ENCODE results near the gene CTSK.

The CTSK gene

DNA sequence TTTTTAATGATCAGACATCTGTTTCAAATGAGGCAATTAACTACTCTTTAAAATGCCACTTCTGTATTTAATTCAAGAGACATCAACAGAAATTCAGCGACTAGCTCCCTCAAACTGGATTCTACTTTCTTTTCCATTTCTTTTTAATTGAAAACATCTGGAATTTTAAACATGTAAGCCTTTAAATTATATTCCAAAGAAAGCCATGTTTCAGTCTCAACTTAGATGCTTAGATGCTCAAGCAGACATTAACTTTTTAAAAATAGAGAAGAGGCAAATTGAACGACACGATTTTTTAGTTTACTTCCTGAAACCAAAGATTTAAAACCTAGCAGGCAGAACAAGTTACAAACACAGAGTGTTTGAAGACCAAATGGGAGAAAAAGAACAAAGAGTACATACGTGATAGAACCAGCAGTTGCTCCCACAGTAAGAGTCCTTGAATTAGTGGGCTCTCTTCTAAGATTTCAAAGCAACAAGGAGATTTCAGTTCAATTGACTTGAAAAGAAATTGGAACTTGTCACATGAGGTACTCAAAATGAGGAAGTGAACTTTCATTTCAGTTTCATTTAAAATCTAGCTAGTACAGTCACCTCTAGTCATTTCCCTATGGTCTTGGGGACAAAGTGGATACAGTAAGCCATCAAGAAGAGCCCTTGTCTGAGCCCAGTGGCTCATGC is 42.6 kb downstream of the CTSK start, which contains the start of gene CTSS:
CTSS (minus strand) TSS at position 483 of the 681 bp plus-strand sequence. CDS start 1,015 bp downstream, outside the sequence.
- no peak for DNase-seq
- no peaks in the 10 kb centered on the region for H3K9me3 ChIP-seq (ENCODE audit: control insufficient read depth, low read length)
- peak within 1 kb of the TSS; percentile 53 for H3K27ac ChIP-seq (ENCODE audit: insufficient read depth, low read length, poor library complexity, severe bottlenecking)
- peak within 1 kb of the TSS; percentile 58 for H3K4me3 ChIP-seq (ENCODE audit: insufficient read depth, low read depth, low read length, poor library complexity, severe bottlenecking)
- H3K27me3 ChIP-seq (replicated peaks; ENCODE audit: control insufficient read depth, insufficient read depth, low read length, poor library complexity, severe bottlenecking): no peaks in the 10 kb centered on the region
- peaks cover 24% of the 10 kb centered on the region for H3K4me1 ChIP-seq (ENCODE audit: control insufficient read depth, insufficient read depth, low read length, poor library complexity, severe bottlenecking)
- H3K36me3 ChIP-seq (ENCODE audit: control insufficient read depth, insufficient read depth, low read length): peaks cover 2% of the 10 kb centered on the region

- peaks cover 24% of the 10 kb centered on the region for H3K4me1 ChIP-seq (ENCODE audit: control insufficient read depth, insufficient read depth, low read length, poor library complexity, severe bottlenecking)
- peaks cover 5% of the 10 kb centered on the region for H3K36me3 ChIP-seq (ENCODE audit: control insufficient read depth, insufficient read depth, low read length)
- H3K27me3 ChIP-seq (replicated peaks; ENCODE audit: control insufficient read depth, insufficient read depth, low read length, poor library complexity, severe bottlenecking): no peaks in the 10 kb centered on the region
- no peak overlapping the region for H3K27ac ChIP-seq (ENCODE audit: insufficient read depth, low read length, poor library complexity, severe bottlenecking)
- no peak for DNase-seq
- no peaks in the 10 kb centered on the region for H3K9me3 ChIP-seq (ENCODE audit: control insufficient read depth, low read length)
- H3K4me3 ChIP-seq (ENCODE audit: insufficient read depth, low read depth, low read length, poor library complexity, severe bottlenecking): peak overlapping the region; percentile 58
Measured at GRCh38 chr1:150764617-150765101, 43.4 kb downstream of the CTSK start.

- no peak for DNase-seq
- Histone ChIP-seq H3K36me3 (ENCODE audit: control insufficient read depth, insufficient read depth, low read length) (peaks cover 8% of the 10 kb centered on the region), H3K4me3 (ENCODE audit: insufficient read depth, low read depth, low read length, poor library complexity, severe bottlenecking) (no peak overlapping the region), H3K27me3 (replicated peaks; ENCODE audit: control insufficient read depth, insufficient read depth, low read length, poor library complexity, severe bottlenecking) (no peaks in the 10 kb centered on the region), H3K27ac (ENCODE audit: insufficient read depth, low read length, poor library complexity, severe bottlenecking) (no peak overlapping the region), H3K9me3 (ENCODE audit: control insufficient read depth, low read length) (no peaks in the 10 kb centered on the region), H3K4me1 (ENCODE audit: control insufficient read depth, insufficient read depth, low read length, poor library complexity, severe bottlenecking) (peaks cover 24% of the 10 kb centered on the region)
Measured at GRCh38 chr1:150763018-150763417, 45.0 kb downstream of the CTSK start.

- H3K4me1 ChIP-seq (ENCODE audit: control insufficient read depth, insufficient read depth, low read length, poor library complexity, severe bottlenecking): peaks cover 24% of the 10 kb centered on the region
- no peaks in the 10 kb centered on the region for H3K27me3 ChIP-seq (replicated peaks; ENCODE audit: control insufficient read depth, insufficient read depth, low read length, poor library complexity, severe bottlenecking)
- no peak for DNase-seq
- H3K27ac ChIP-seq (ENCODE audit: insufficient read depth, low read length, poor library complexity, severe bottlenecking): no peak overlapping the region
- H3K4me3 ChIP-seq (ENCODE audit: insufficient read depth, low read depth, low read length, poor library complexity, severe bottlenecking): no peak overlapping the region
- no peaks in the 10 kb centered on the region for H3K9me3 ChIP-seq (ENCODE audit: control insufficient read depth, low read length)
- H3K36me3 ChIP-seq (ENCODE audit: control insufficient read depth, insufficient read depth, low read length): peaks cover 11% of the 10 kb centered on the region
Measured at GRCh38 chr1:150762552-150762951, 45.5 kb downstream of the CTSK start.

DNA sequence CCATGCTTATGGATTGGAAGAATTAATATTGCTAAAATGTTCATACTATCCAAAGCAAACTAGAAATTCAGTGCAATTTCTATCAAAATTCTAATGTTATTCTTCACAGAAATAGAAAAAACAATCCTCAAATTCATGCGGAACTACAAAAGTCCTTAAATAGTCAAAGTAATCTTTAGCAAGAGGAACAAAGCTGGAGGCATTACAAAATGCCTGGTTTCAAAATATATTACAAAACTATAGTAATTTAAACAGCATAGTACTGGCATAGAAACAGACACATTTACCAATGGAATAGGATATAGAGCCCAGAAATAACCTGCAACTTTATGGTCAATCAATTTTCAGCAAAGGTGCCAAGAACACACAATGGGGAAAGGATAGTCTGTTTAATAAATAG is 46.3 kb downstream of the CTSK start:
- Histone ChIP-seq H3K9me3 (ENCODE audit: control insufficient read depth, low read length) (no peaks in the 10 kb centered on the region), H3K27me3 (replicated peaks; ENCODE audit: control insufficient read depth, insufficient read depth, low read length, poor library complexity, severe bottlenecking) (no peaks in the 10 kb centered on the region), H3K36me3 (ENCODE audit: control insufficient read depth, insufficient read depth, low read length) (peaks cover 18% of the 10 kb centered on the region), H3K4me1 (ENCODE audit: control insufficient read depth, insufficient read depth, low read length, poor library complexity, severe bottlenecking) (peaks cover 24% of the 10 kb centered on the region), H3K27ac (ENCODE audit: insufficient read depth, low read length, poor library complexity, severe bottlenecking) (no peak overlapping the region), H3K4me3 (ENCODE audit: insufficient read depth, low read depth, low read length, poor library complexity, severe bottlenecking) (no peak overlapping the region)
- DNase-seq: no peak

DNA sequence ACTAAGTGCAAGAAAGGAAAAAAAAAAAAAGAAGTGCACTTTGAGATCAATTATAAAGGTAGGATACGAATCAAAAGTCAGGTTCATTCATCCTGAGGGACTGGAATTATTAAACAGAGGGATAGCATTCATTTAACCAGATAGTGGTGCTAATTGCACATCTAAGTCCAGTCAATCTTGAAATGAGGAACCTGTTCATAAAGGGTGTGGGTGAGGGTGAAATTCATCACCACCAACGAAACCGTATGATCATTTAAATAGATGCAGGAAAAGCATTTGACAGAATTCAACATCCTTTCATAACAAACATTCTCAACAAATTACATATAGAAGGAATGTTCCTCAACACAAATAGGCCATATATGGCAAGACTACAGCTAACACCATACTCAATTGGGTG is 48.0 kb downstream of the CTSK start:
- no peak for DNase-seq
- no peak overlapping the region for H3K27ac ChIP-seq (ENCODE audit: insufficient read depth, low read length, poor library complexity, severe bottlenecking)

GRCh38 chr1:150753416-150753815 is 54.6 kb downstream of the CTSK start:
- H3K27me3 ChIP-seq (replicated peaks; ENCODE audit: control insufficient read depth, insufficient read depth, low read length, poor library complexity, severe bottlenecking): no peaks in the 10 kb centered on the region
- H3K4me1 ChIP-seq (ENCODE audit: control insufficient read depth, insufficient read depth, low read length, poor library complexity, severe bottlenecking): no peaks in the 10 kb centered on the region
- H3K9me3 ChIP-seq (ENCODE audit: control insufficient read depth, low read length): no peaks in the 10 kb centered on the region
- H3K36me3 ChIP-seq (ENCODE audit: control insufficient read depth, insufficient read depth, low read length): peaks cover 63% of the 10 kb centered on the region
- no peak overlapping the region for H3K27ac ChIP-seq (ENCODE audit: insufficient read depth, low read length, poor library complexity, severe bottlenecking)
- no peak overlapping the region for H3K4me3 ChIP-seq (ENCODE audit: insufficient read depth, low read depth, low read length, poor library complexity, severe bottlenecking)
- no peak for DNase-seq

More for the DNA sequence above, 48.0 kb downstream of the CTSK start:
- Histone ChIP-seq H3K4me3 (ENCODE audit: insufficient read depth, low read depth, low read length, poor library complexity, severe bottlenecking) (no peak overlapping the region), H3K9me3 (ENCODE audit: control insufficient read depth, low read length) (no peaks in the 10 kb centered on the region), H3K4me1 (ENCODE audit: control insufficient read depth, insufficient read depth, low read length, poor library complexity, severe bottlenecking) (peaks cover 19% of the 10 kb centered on the region), H3K27me3 (replicated peaks; ENCODE audit: control insufficient read depth, insufficient read depth, low read length, poor library complexity, severe bottlenecking) (no peaks in the 10 kb centered on the region), H3K36me3 (ENCODE audit: control insufficient read depth, insufficient read depth, low read length) (peaks cover 28% of the 10 kb centered on the region)

DNA sequence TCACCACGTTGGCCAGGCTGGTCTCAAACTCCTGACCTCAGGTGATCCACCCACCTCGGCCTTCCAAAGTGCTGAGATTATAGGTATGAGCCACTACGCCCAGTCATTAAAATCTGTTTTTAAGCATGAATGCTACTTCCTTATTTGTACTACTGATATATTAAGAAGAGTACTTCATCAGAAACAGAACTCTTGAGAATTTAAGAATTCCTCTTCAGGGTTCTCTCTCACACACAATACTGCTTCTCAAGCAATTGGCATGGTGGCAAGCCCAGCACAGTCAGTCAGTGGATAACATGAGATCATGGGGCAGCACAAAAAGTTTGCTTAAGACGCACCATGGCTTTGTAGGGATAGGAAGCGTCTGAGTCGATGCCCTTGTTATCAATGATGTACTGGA is 56.6 kb downstream of the CTSK start:
- Histone ChIP-seq H3K4me1 (ENCODE audit: control insufficient read depth, insufficient read depth, low read length, poor library complexity, severe bottlenecking) (no peaks in the 10 kb centered on the region), H3K36me3 (ENCODE audit: control insufficient read depth, insufficient read depth, low read length) (peaks cover 56% of the 10 kb centered on the region), H3K4me3 (ENCODE audit: insufficient read depth, low read depth, low read length, poor library complexity, severe bottlenecking) (no peak overlapping the region), H3K27me3 (replicated peaks; ENCODE audit: control insufficient read depth, insufficient read depth, low read length, poor library complexity, severe bottlenecking) (no peaks in the 10 kb centered on the region), H3K9me3 (ENCODE audit: control insufficient read depth, low read length) (no peaks in the 10 kb centered on the region), H3K27ac (ENCODE audit: insufficient read depth, low read length, poor library complexity, severe bottlenecking) (no peak overlapping the region)
- no peak for DNase-seq

DNA sequence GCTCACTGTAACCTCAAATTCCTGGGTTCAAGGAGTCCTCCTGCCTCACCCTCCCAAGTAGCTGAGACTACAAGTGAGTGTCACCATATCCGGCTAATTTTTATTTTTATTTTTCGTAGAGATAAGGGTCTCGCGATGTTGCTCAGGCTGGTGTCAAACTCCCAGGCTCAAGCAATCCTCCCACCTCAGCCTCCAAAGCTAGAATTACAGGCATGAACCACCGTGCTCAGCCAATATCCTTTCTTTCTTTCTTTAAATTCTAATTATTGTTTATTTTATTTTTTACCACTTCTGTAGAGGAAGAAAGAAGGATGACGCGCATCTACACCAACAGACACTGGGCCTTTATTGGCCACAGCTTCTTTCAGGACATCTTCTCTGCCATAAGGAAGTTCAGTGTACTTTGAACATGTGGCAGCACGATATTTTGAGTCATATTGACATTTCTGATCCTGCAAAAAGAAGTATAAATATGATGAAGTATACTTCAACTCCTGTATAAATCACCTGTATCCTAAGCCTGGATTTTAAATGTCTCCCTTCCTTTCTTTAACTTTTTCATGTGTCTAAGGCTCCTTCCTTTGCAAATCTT is 58.2 kb downstream of the CTSK start:
- DNase-seq: no peak
- Histone ChIP-seq H3K4me3 (ENCODE audit: insufficient read depth, low read depth, low read length, poor library complexity, severe bottlenecking) (no peak overlapping the region), H3K36me3 (ENCODE audit: control insufficient read depth, insufficient read depth, low read length) (peaks cover 60% of the 10 kb centered on the region), H3K27me3 (replicated peaks; ENCODE audit: control insufficient read depth, insufficient read depth, low read length, poor library complexity, severe bottlenecking) (no peaks in the 10 kb centered on the region), H3K4me1 (ENCODE audit: control insufficient read depth, insufficient read depth, low read length, poor library complexity, severe bottlenecking) (no peaks in the 10 kb centered on the region), H3K27ac (ENCODE audit: insufficient read depth, low read length, poor library complexity, severe bottlenecking) (no peak overlapping the region), H3K9me3 (ENCODE audit: control insufficient read depth, low read length) (no peaks in the 10 kb centered on the region)

Data from effector memory CD4-positive, alpha-beta T cell (primary cell).